ENCODE results near the gene PHYH.

Gene PHYH

GRCh38 chr10:13231808-13232207, 68.1 kb downstream of the PHYH start:
- DNase-seq (ENCODE audit: low read depth), result no peak
- H3K4me3 ChIP-seq (ENCODE audit: control insufficient read depth, low read depth, low read length), result no peak overlapping the region
- no peak for TF ChIP-seq CTCF (conservative IDR thresholded peaks at IDR 0.05; ENCODE audit: control insufficient read depth, insufficient read depth, low read depth, low read length)

- DNase-seq (ENCODE audit: low read depth), result no peak
- H3K4me3 ChIP-seq (ENCODE audit: control insufficient read depth, low read depth, low read length), result no peak overlapping the region
- TF ChIP-seq CTCF (conservative IDR thresholded peaks at IDR 0.05; ENCODE audit: control insufficient read depth, insufficient read depth, low read depth, low read length), result no peak
Observed at GRCh38 chr10:13231190-13231589, 68.7 kb downstream of the PHYH start.

All from fibroblast of mammary gland (primary cell).